Natural killer cell (primary cell): ENCODE measurements around the gene ACTG1. TPM values are rescaled to one million over a fixed set of nuclear protein-coding genes. Genes with fewer than 3 reads are reported as not detected.

Source experiments
- ATAC-seq, 3 donors: fragments of 150-1000 bp in 2 of 3; fragments of 200-7000 bp in 1 of 3; cut with Tn5 transposase; 1 replicate in 1 of 3; 2 replicates in 2 of 3; pipeline ENCODE4 v1.10.0; 2021; ENCODE audit warnings: mild to moderate bottlenecking in 2 of 3, moderate library complexity in 2 of 3
- DNase-seq, 2 donors: peaks; one replicate each; pipeline versions ENCODE4 v3.0.0 to v3.0.0-alpha.2; 2013 to 2021; ENCODE audit warnings: mixed read lengths in 1 of 2
- H3K27ac ChIP-seq: one replicate; pipeline ENCODE4 v1.5.1; 2013; ENCODE audit warnings: mild to moderate bottlenecking, low read length
- H3K27me3 ChIP-seq: one replicate; pipeline ENCODE4 v1.6.1; 2013; ENCODE audit warnings: low read length; ENCODE audit not compliant: control insufficient read depth, insufficient read depth
- H3K36me3 ChIP-seq: one replicate; pipeline ENCODE4 v1.6.1; 2013; ENCODE audit warnings: low read length; ENCODE audit not compliant: control insufficient read depth, insufficient read depth
- H3K4me1 ChIP-seq: one replicate; pipeline ENCODE4 v1.6.1; 2013; ENCODE audit warnings: low read length; ENCODE audit not compliant: control insufficient read depth, insufficient read depth
- H3K4me3 ChIP-seq: one replicate; pipeline ENCODE4 v1.5.1; 2013; ENCODE audit warnings: low read length
- H3K9me3 ChIP-seq: one replicate; pipeline ENCODE4 v1.6.1; 2013; ENCODE audit warnings: low read length; ENCODE audit not compliant: control insufficient read depth, insufficient read depth
- H3K27ac Mint-ChIP-seq, 2 donors: one replicate each; pipeline ENCODE4 v1.8.0; 2022; ENCODE audit warnings: mild to moderate bottlenecking in 2 of 2, mixed read lengths in 2 of 2, moderate library complexity in 1 of 2
- H3K27me3 Mint-ChIP-seq, 2 donors: one replicate each; pipeline ENCODE4 v1.8.0; 2022; ENCODE audit warnings: low read depth in 2 of 2, mixed read lengths in 2 of 2
- H3K36me3 Mint-ChIP-seq: one replicate; pipeline ENCODE4 v1.8.0; 2022; ENCODE audit warnings: mixed read lengths
- H3K4me1 Mint-ChIP-seq, 2 donors: one replicate each; pipeline ENCODE4 v1.8.0; 2022; ENCODE audit warnings: mixed read lengths in 2 of 2
- H3K4me3 Mint-ChIP-seq: one replicate; pipeline ENCODE4 v1.8.0; 2022; ENCODE audit warnings: mild to moderate bottlenecking, moderate library complexity, mixed read lengths
- H3K9me3 Mint-ChIP-seq, 2 donors: one replicate each; pipeline ENCODE4 v1.8.0; 2022; ENCODE audit warnings: mixed read lengths in 2 of 2
- CTCF ChIP-seq: fragments of 200-600 bp; IDR thresholded peaks from one replicate; pipeline ENCODE4 v1.8.0; 2022; ENCODE audit warnings: antibody characterized with exemption
- WGBS: methylation state at CpG from one replicate; pipeline ENCODE4 v1.1.7; 2013; ENCODE audit warnings: missing lambda C conversion rate; ENCODE audit not compliant: insufficient coverage; 5-methylcytosine and 5-hydroxymethylcytosine counted together
- intact Hi-C: fragments of 100-400 bp; cut with micrococcal nuclease; formaldehyde crosslinking; loops from one replicate; pipeline ENCODE4 v1.14.2; 2022
- total RNA-seq, 4 donors: library from RNA; stranded (reverse); fragments of 120-200 nt in 1 of 4; gene quantifications; one replicate each; pipeline versions ENCODE4 v1.2.3 to v1.2.4, GENCODE V29; 2013 to 2022

The ACTG1 gene
- total RNA-seq, 3 donors from 2014 or later (not counting 1 experiment from before 2014, with no cell fraction given), result 1,401 to 1,901 (median 1,735) TPM

DNA sequence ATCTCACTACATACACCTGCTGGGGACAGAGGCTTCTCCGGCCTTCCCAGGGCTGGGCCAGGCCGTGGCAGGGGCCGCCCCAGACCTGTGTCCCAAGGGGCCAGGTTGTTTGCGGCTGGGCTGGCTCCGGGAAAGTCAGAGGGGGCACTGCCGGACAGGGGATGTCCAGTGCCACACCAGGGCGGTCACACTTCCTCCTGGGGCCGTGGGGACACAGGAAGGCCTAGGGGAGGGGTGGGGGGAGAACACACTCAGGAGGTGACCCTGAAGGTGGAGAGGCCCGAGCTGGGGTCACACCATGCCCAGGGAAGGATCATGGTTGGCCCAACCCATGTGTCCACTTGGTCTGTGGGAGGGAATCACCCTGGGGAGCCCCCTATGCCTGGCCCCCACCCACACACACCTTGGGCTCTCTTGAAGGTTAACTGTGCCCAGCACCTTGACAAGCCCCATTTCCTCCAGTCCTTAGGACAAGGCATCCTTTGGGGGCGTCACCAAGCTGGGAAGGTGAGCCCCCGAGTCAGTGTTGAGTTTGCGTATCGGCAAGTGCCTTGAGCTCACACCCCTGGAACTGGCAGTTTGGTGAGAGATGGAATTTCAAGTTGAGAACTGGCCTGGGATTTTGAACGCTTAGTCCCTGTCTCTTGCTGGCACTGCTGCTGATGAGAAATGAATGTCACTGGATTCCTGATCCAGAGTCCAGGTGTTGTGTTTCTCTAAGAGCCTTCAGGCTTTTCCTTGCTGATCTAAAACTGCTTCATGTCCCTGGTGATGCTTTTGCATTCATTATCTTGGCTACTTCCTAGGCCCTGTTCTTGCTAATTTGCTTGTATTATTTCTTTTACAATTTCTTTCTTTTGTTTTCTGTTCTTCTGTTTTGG lies 7.7 kb upstream of the ACTG1 start:
- no peak overlapping the region for H3K27ac Mint-ChIP-seq
- no peaks in the 10 kb centered on the region for H3K9me3 Mint-ChIP-seq
- H3K36me3 ChIP-seq, result no peaks in the 10 kb centered on the region
- H3K4me3 ChIP-seq, result no peak overlapping the region
- peaks cover 14 to 26% of the 10 kb centered on the region in 2 donors for H3K4me1 Mint-ChIP-seq
- no peaks in the 10 kb centered on the region for H3K9me3 ChIP-seq
- peak overlapping the region; percentile 59 for H3K4me3 Mint-ChIP-seq
- H3K4me1 ChIP-seq, result peaks cover 51% of the 10 kb centered on the region
- H3K27me3 ChIP-seq, result peaks cover 10% of the 10 kb centered on the region
- 79% methylated on average over 14 of the region's 14 CpGs for WGBS
- ATAC-seq (no peak), DNase-seq (no peak)
- H3K36me3 Mint-ChIP-seq, result no peaks in the 10 kb centered on the region
- TF ChIP-seq CTCF, result no peak
- intact Hi-C loops, result no loop called here
- peaks cover 0 to 2% of the 10 kb centered on the region in 2 donors for H3K27me3 Mint-ChIP-seq
- H3K27ac ChIP-seq, result no peak overlapping the region

DNA sequence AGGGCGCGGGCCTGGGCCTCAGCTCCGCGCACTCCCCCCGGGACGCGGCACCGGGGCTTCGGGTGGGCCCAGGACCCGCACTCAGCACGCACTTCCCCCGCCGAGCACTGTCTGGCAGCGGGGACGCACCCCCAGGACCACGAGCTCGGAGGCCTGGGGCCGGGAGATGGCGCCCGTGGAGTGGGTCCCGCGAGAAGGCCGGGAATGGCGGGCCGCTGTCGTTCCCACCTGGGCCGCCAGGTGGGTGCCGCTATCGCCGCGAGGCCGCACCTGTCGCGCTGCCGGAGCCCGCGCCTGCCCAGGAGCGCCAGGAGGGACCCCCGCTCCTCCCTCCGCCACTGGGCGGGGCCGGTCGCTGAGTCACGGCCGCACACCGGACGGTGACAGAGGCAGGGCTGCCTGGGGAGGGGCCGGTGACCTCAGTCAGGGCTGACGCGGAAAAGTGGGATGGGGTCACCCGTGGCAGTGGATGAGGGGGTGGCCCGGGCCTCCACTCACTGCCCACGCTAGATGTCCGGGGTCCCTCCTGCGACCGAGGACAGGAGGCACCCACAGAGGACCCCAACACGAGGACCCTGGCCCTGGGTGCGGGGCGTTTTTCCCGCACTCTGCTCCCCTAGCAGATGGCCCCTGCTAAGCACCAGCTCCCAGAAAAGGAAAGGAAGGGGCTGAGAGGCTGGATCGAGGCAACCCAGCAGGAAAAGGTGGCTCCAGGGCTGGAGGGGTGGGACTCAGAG lies 6.9 kb upstream of the ACTG1 start:
- DNase-seq (peak; percentile 59 to 86), ATAC-seq (peak; percentile 41 to 61 (median 52))
- Mint-ChIP-seq H3K27me3 (no peaks in the 10 kb centered on the region), H3K36me3 (no peaks in the 10 kb centered on the region), H3K4me3 (peak overlapping the region; percentile 37), H3K9me3 (no peaks in the 10 kb centered on the region), H3K4me1 (peaks cover 16 to 30% of the 10 kb centered on the region in 2 donors), H3K27ac (peak overlapping the region in 1 of 2 donors; percentile 45)
- 4% methylated on average over 61 of the region's 61 CpGs for WGBS
- Histone ChIP-seq H3K9me3 (no peaks in the 10 kb centered on the region), H3K27me3 (peaks cover 10% of the 10 kb centered on the region), H3K36me3 (no peaks in the 10 kb centered on the region), H3K4me1 (peaks cover 53% of the 10 kb centered on the region), H3K4me3 (peak overlapping the region; percentile 38), H3K27ac (peak overlapping the region; percentile 46)
- TF ChIP-seq CTCF, result peak; percentile 45
- intact Hi-C loops, result loop anchor here (2.0 to 10.0 kb wide), 2 partner anchors 33 to 85 kb away; partner anchors contain the start of gene FAAP100

- Mint-ChIP-seq H3K4me3 (peak overlapping the region; percentile 17), H3K27ac (no peak overlapping the region), H3K27me3 (no peaks in the 10 kb centered on the region), H3K4me1 (peaks cover 17 to 30% of the 10 kb centered on the region in 2 donors), H3K9me3 (no peaks in the 10 kb centered on the region), H3K36me3 (no peaks in the 10 kb centered on the region)
- no peaks in the 10 kb centered on the region for H3K36me3 ChIP-seq
- no peak overlapping the region for H3K4me3 ChIP-seq
- peaks cover 58% of the 10 kb centered on the region for H3K4me1 ChIP-seq
- peaks cover 5% of the 10 kb centered on the region for H3K27me3 ChIP-seq
- H3K27ac ChIP-seq, result no peak overlapping the region
- DNase-seq (peak in 1 of 2 donors; percentile 46), ATAC-seq (no peak)
- WGBS, result 5% methylated on average over 47 of the region's 47 CpGs
- TF ChIP-seq CTCF, result no peak
- H3K9me3 ChIP-seq, result no peaks in the 10 kb centered on the region
- intact Hi-C loops, result loop anchor here (2.0 to 10.0 kb wide), 2 partner anchors 34 to 86 kb away; partner anchors contain the start of gene FAAP100
These were observed 6.2 kb upstream of the ACTG1 start for GRCh38 chr17:81518785-81519283.
